ENCODE measurements around the gene GALNT14. TPM values are rescaled to one million over a fixed set of nuclear protein-coding genes. Genes with fewer than 3 reads are reported as not detected.

Gene GALNT14
- total RNA-seq, 1 experiment from 2014 or later = 2.7 TPM

GRCh38 chr2:30903326-30903725 lies 234.9 kb downstream of the GALNT14 start:
- Histone ChIP-seq H3K23ac (ENCODE audit: insufficient read length, low read depth, low read length) (no peak overlapping the region), H4K91ac (ENCODE audit: insufficient read length, low read depth, low read length) (no peak overlapping the region), H3K14ac (ENCODE audit: insufficient read depth, low read length) (no peak overlapping the region), H3T11ph (ENCODE audit: low read length) (no peak overlapping the region), H3K18ac (ENCODE audit: insufficient read length, low read depth, low read length) (no peak overlapping the region), H2BK12ac (ENCODE audit: insufficient read length, low read depth, low read length) (no peak overlapping the region), H3K9ac (ENCODE audit: extremely low read depth, insufficient read length, low read length) (no peak overlapping the region), H4K5ac (ENCODE audit: insufficient read length, low read depth, low read length) (no peak overlapping the region), H3K4ac (ENCODE audit: low read depth, low read length) (no peak overlapping the region), H3K9me3 (ENCODE audit: control insufficient read depth, low read depth, low read length) (no peaks in the 10 kb centered on the region), H3K56ac (ENCODE audit: insufficient read length, low read depth, low read length) (no peak overlapping the region), H4K8ac (replicated peaks; ENCODE audit: insufficient read length, low read depth, low read length) (no peak overlapping the region), H3K23me2 (ENCODE audit: insufficient read length, low read depth, low read length, poor library complexity, severe bottlenecking) (no peaks in the 10 kb centered on the region), H3K4me2 (ENCODE audit: insufficient read depth, insufficient read length, low read length) (no peak overlapping the region), H3K4me1 (ENCODE audit: insufficient read depth, low read length) (0 out of 2 replicates have a peak, but pooled peaks cover 3% of the 10 kb centered on the region), H4K20me1 (ENCODE audit: control insufficient read depth, insufficient read depth, insufficient read length) (no peaks in the 10 kb centered on the region), H3K79me2 (ENCODE audit: insufficient read depth, low read length) (no peaks in the 10 kb centered on the region), H2BK120ac (ENCODE audit: low read depth, low read length, poor library complexity, severe bottlenecking) (no peak overlapping the region), H3K27ac (ENCODE audit: insufficient read length, low read depth, low read length) (no peak overlapping the region), H2BK5ac (ENCODE audit: insufficient read length, low read length) (no peak overlapping the region), H2BK20ac (ENCODE audit: low read depth, low read length, poor library complexity, severe bottlenecking) (no peak overlapping the region), H2BK15ac (ENCODE audit: low read depth, low read length) (no peak overlapping the region), H3K27me3 (ENCODE audit: insufficient read depth, low read length) (no peaks in the 10 kb centered on the region), H2AFZ (ENCODE audit: low read length) (no peak overlapping the region), H2AK5ac (ENCODE audit: insufficient read length, low read length) (no peak overlapping the region), H3K79me1 (ENCODE audit: insufficient read depth, low read depth, low read length, poor library complexity, severe bottlenecking) (no peaks in the 10 kb centered on the region)
- Mint-ChIP-seq H3K27me3 (ENCODE audit: low read depth) (peaks cover 5% of the 10 kb centered on the region; the same call in 1 of the 2 replicates), H3K9me3 (peaks cover 3 to 9% of the 10 kb centered on the region in 2 experiments; a peak in 4 of 5 replicates), H3K4me3 (no peak overlapping the region), H3K36me3 (ENCODE audit: insufficient read depth in 1 of 3, low read depth in 3 of 3) (peaks cover 3 to 15% (median 10%) of the 10 kb centered on the region in 3 experiments; a peak in 5 of 7 replicates), H3K4me1 (peaks cover 5 to 14% of the 10 kb centered on the region in 2 experiments; a peak in 3 of 4 replicates), H3K27ac (no peak overlapping the region)
- no peak for TF ChIP-seq CTCF (conservative IDR thresholded peaks at IDR 0.05)
- no CpG with 5 or more reads among the region's 5 CpGs for WGBS (ENCODE audit: extremely low coverage, insufficient read length, low lambda C conversion rate)
- no peak for DNase-seq

Measured in H9 (cell line).